DND-41 (cell line): ENCODE measurements around the gene DNTT.

Source experiments
- ATAC-seq: fragments of 200-7000 bp; cut with Tn5 transposase; 3 replicates; pipeline ENCODE4 v1.9.1; 2021; ENCODE audit warnings: low read depth; ENCODE audit not compliant: insufficient read depth
- DNase-seq: peaks from one replicate; pipeline ENCODE4 v3.0.0-alpha.2; 2020
- H2AFZ ChIP-seq: 2 replicates; pipeline ENCODE4 v1.6.0; 2012; ENCODE audit warnings: low read depth, low read length
- H3K27ac ChIP-seq: 2 replicates; pipeline ENCODE4 v1.5.1; 2012; ENCODE audit warnings: low read length, inconsistent platforms
- H3K27me3 ChIP-seq: fragments of 200-600 bp; sonication (generic); 2 replicates; pipeline ENCODE4 v1.6.0; 2012; ENCODE audit warnings: low read length, mild to moderate bottlenecking, inconsistent platforms; ENCODE audit not compliant: insufficient read depth, poor library complexity
- H3K36me3 ChIP-seq: 2 replicates; pipeline ENCODE4 v1.5.1; 2012; ENCODE audit warnings: low read length, inconsistent platforms; ENCODE audit not compliant: insufficient read depth
- H3K4me1 ChIP-seq: 2 replicates; pipeline ENCODE4 v1.5.1; 2012; ENCODE audit warnings: mild to moderate bottlenecking, low read length; ENCODE audit not compliant: insufficient read depth
- H3K4me2 ChIP-seq: 2 replicates; pipeline ENCODE4 v1.6.0; 2012; ENCODE audit warnings: mild to moderate bottlenecking, moderate library complexity, low read length, inconsistent platforms; ENCODE audit not compliant: insufficient read depth
- H3K4me3 ChIP-seq, 2 experiments: fragments of 200-600 bp in 1 of 2; shearing (Covaris generic) in 1 of 2; 2 replicates each; pipeline ENCODE4 v1.5.1; 2012 to 2016; ENCODE audit warnings: inconsistent platforms in 2 of 2, low read length in 2 of 2, mild to moderate bottlenecking in 2 of 2, low read depth in 1 of 2, moderate library complexity in 1 of 2
- H3K79me2 ChIP-seq: 2 replicates; pipeline ENCODE4 v1.6.0; 2012; ENCODE audit warnings: low read length, inconsistent platforms; ENCODE audit not compliant: insufficient read depth
- H3K9ac ChIP-seq: 2 replicates; pipeline ENCODE4 v1.6.0; 2012; ENCODE audit warnings: low read depth, mild to moderate bottlenecking, inconsistent platforms, low read length, moderate library complexity
- H3K9me3 ChIP-seq: 2 replicates; pipeline ENCODE4 v1.5.1; 2012; ENCODE audit warnings: low read length, moderate library complexity, mild to moderate bottlenecking, inconsistent platforms; ENCODE audit not compliant: insufficient read depth, severe bottlenecking
- H4K20me1 ChIP-seq: 2 replicates; pipeline ENCODE4 v1.6.0; 2012; ENCODE audit warnings: low read length; ENCODE audit not compliant: insufficient read depth
- CTCF ChIP-seq: IDR thresholded peaks from 2 replicates; pipeline ENCODE4 v1.5.1; 2012; ENCODE audit warnings: borderline replicate concordance, low read length, moderate library complexity, mild to moderate bottlenecking; ENCODE audit not compliant: poor library complexity, severe bottlenecking; ENCODE audit errors: extremely low read depth
- EZH2 ChIP-seq: IDR thresholded peaks from 3 replicates; pipeline ENCODE4 v1.6.1; 2012; ENCODE audit warnings: borderline replicate concordance, low read depth, mild to moderate bottlenecking, moderate library complexity, low read length, inconsistent platforms; ENCODE audit not compliant: severe bottlenecking

DNTT gene

GRCh38 chr10:96342402-96342801 is 38.2 kb downstream of the DNTT start:
- Histone ChIP-seq H3K9me3 (peaks cover 18% of the 10 kb centered on the region), H2AFZ (no peak overlapping the region), H3K4me3 (no peak overlapping the region), H3K27me3 (no peaks in the 10 kb centered on the region), H3K36me3 (peaks cover 74% of the 10 kb centered on the region), H3K9ac (no peak overlapping the region), H3K79me2 (no peaks in the 10 kb centered on the region), H3K4me1 (0 out of 2 replicates have a peak, but pooled peaks cover 8% of the 10 kb centered on the region), H3K27ac (no peak overlapping the region), H4K20me1 (no peaks in the 10 kb centered on the region), H3K4me2 (no peak overlapping the region)
- no peak for DNase-seq
- ATAC-seq: no peak
- TF ChIP-seq EZH2 (no peak), CTCF (no peak)

- peaks cover 18% of the 10 kb centered on the region for H3K9me3 ChIP-seq
- H2AFZ ChIP-seq: no peak overlapping the region
- ATAC-seq (no peak), DNase-seq (no peak)
- no peak overlapping the region for H3K9ac ChIP-seq
- no peak overlapping the region for H3K4me2 ChIP-seq
- H3K4me1 ChIP-seq: 0 out of 2 replicates have a peak, but pooled peaks cover 8% of the 10 kb centered on the region
- no peak overlapping the region for H3K27ac ChIP-seq
- H3K4me3 ChIP-seq: no peak overlapping the region
- TF ChIP-seq CTCF: no peak
- no peak for TF ChIP-seq EZH2
- no peaks in the 10 kb centered on the region for H3K27me3 ChIP-seq
- peaks cover 56% of the 10 kb centered on the region for H3K36me3 ChIP-seq
- H3K79me2 ChIP-seq: no peaks in the 10 kb centered on the region
- no peaks in the 10 kb centered on the region for H4K20me1 ChIP-seq
Observed at GRCh38 chr10:96344178-96344577, 39.9 kb downstream of the DNTT start.

GRCh38 chr10:96345222-96345621 is 41.0 kb downstream of the DNTT start:
- peaks cover 52% of the 10 kb centered on the region for H3K36me3 ChIP-seq
- no peak overlapping the region for H3K4me3 ChIP-seq
- no peak for DNase-seq
- no peaks in the 10 kb centered on the region for H3K79me2 ChIP-seq
- H2AFZ ChIP-seq: no peak overlapping the region
- no peak overlapping the region for H3K27ac ChIP-seq
- no peak overlapping the region for H3K9ac ChIP-seq
- H3K4me2 ChIP-seq: no peak overlapping the region
- ATAC-seq: no peak
- H3K4me1 ChIP-seq: 0 out of 2 replicates have a peak, but pooled peaks cover under 1% of the 10 kb centered on the region
- TF ChIP-seq CTCF: no peak
- TF ChIP-seq EZH2: no peak
- H3K27me3 ChIP-seq: no peaks in the 10 kb centered on the region
- no peaks in the 10 kb centered on the region for H4K20me1 ChIP-seq
- H3K9me3 ChIP-seq: peaks cover 18% of the 10 kb centered on the region

GRCh38 chr10:96346295-96346694 is 42.1 kb downstream of the DNTT start:
- DNase-seq (no peak), ATAC-seq (no peak)
- H3K79me2 ChIP-seq: no peaks in the 10 kb centered on the region
- H3K4me3 ChIP-seq: no peak overlapping the region
- H3K36me3 ChIP-seq: peaks cover 44% of the 10 kb centered on the region
- TF ChIP-seq EZH2: no peak
- no peak for TF ChIP-seq CTCF
- H3K9me3 ChIP-seq: peaks cover 18% of the 10 kb centered on the region
- H2AFZ ChIP-seq: no peak overlapping the region
- H4K20me1 ChIP-seq: no peaks in the 10 kb centered on the region
- no peaks in the 10 kb centered on the region for H3K27me3 ChIP-seq
- H3K9ac ChIP-seq: no peak overlapping the region
- H3K27ac ChIP-seq: no peak overlapping the region
- no peak overlapping the region for H3K4me2 ChIP-seq
- no peaks in the 10 kb centered on the region for H3K4me1 ChIP-seq
